H9 (cell line): Measurements from ENCODE around the gene SLC6A8. TPM values are rescaled to one million over a fixed set of nuclear protein-coding genes. Genes with fewer than 3 reads are reported as not detected.

Source experiments
- DNase-seq: peaks from one replicate; pipeline ENCODE4 v3.0.0-alpha.2; 2017
- H2AFZ ChIP-seq: one replicate; pipeline ENCODE4 v1.6.1; 2013; ENCODE audit warnings: mild to moderate bottlenecking, low read length, control low read depth, moderate library complexity
- H2AK5ac ChIP-seq: 2 replicates; pipeline ENCODE4 v1.6.1; 2013; ENCODE audit warnings: low read length, control low read depth, mixed read lengths; ENCODE audit not compliant: insufficient read length
- H2BK120ac ChIP-seq: one replicate; pipeline ENCODE4 v1.6.1; 2013; ENCODE audit warnings: low read depth, mild to moderate bottlenecking, low read length, control low read depth, inconsistent platforms; ENCODE audit not compliant: poor library complexity, severe bottlenecking
- H2BK12ac ChIP-seq: 2 replicates; pipeline ENCODE4 v1.6.1; 2013; ENCODE audit warnings: low read length, control low read depth, mixed read lengths, low read depth; ENCODE audit not compliant: insufficient read length
- H2BK15ac ChIP-seq: 2 replicates; pipeline ENCODE4 v1.6.1; 2013; ENCODE audit warnings: low read depth, low read length, control low read depth
- H2BK20ac ChIP-seq: one replicate; pipeline ENCODE4 v1.6.1; 2013; ENCODE audit warnings: low read depth, mild to moderate bottlenecking, low read length, control low read depth, inconsistent platforms; ENCODE audit not compliant: poor library complexity, severe bottlenecking
- H2BK5ac ChIP-seq: 2 replicates; pipeline ENCODE4 v1.6.1; 2013; ENCODE audit warnings: low read length, control low read depth, mixed read lengths; ENCODE audit not compliant: insufficient read length
- H3K14ac ChIP-seq: 2 replicates; pipeline ENCODE4 v1.6.1; 2013; ENCODE audit warnings: low read length, control low read depth; ENCODE audit not compliant: insufficient read depth
- H3K18ac ChIP-seq: 2 replicates; pipeline ENCODE4 v1.6.1; 2013; ENCODE audit warnings: low read depth, mild to moderate bottlenecking, mixed read lengths, low read length, control low read depth; ENCODE audit not compliant: insufficient read length
- H3K23ac ChIP-seq: 2 replicates; pipeline ENCODE4 v1.6.1; 2013; ENCODE audit warnings: low read length, control low read depth, mixed read lengths, low read depth; ENCODE audit not compliant: insufficient read length
- H3K23me2 ChIP-seq: 2 replicates; pipeline ENCODE4 v1.6.1; 2013; ENCODE audit warnings: low read depth, mild to moderate bottlenecking, mixed read lengths, low read length, control low read depth; ENCODE audit not compliant: insufficient read length, poor library complexity, severe bottlenecking
- H3K27ac ChIP-seq: 2 replicates; pipeline ENCODE4 v1.5.1; 2013; ENCODE audit warnings: low read length, control low read depth, mixed read lengths, low read depth; ENCODE audit not compliant: insufficient read length
- H3K27me3 ChIP-seq: 2 replicates; pipeline ENCODE4 v1.6.1; 2013; ENCODE audit warnings: low read length, control low read depth, inconsistent platforms; ENCODE audit not compliant: insufficient read depth
- H3K4ac ChIP-seq: 2 replicates; pipeline ENCODE4 v1.6.1; 2013; ENCODE audit warnings: low read depth, mild to moderate bottlenecking, control low read depth, inconsistent platforms, low read length, moderate library complexity
- H3K4me1 ChIP-seq: 2 replicates; pipeline ENCODE4 v1.6.1; 2013; ENCODE audit warnings: low read length, control low read depth, inconsistent platforms; ENCODE audit not compliant: insufficient read depth
- H3K4me2 ChIP-seq: 2 replicates; pipeline ENCODE4 v1.6.1; 2013; ENCODE audit warnings: low read length, control low read depth, mixed read lengths; ENCODE audit not compliant: insufficient read length, insufficient read depth
- H3K56ac ChIP-seq: 2 replicates; pipeline ENCODE4 v1.6.1; 2013; ENCODE audit warnings: low read depth, mild to moderate bottlenecking, mixed read lengths, low read length, control low read depth; ENCODE audit not compliant: insufficient read length
- H3K79me1 ChIP-seq: 2 replicates; pipeline ENCODE4 v1.6.1; 2013; ENCODE audit warnings: low read depth, mild to moderate bottlenecking, moderate library complexity, low read length, control low read depth, inconsistent platforms; ENCODE audit not compliant: insufficient read depth, poor library complexity, severe bottlenecking
- H3K79me2 ChIP-seq: 2 replicates; pipeline ENCODE4 v1.6.1; 2013; ENCODE audit warnings: low read length, control low read depth, inconsistent platforms; ENCODE audit not compliant: insufficient read depth
- H3K9ac ChIP-seq: 2 replicates; pipeline ENCODE4 v1.6.1; 2013; ENCODE audit warnings: low read length, control low read depth, mixed read lengths; ENCODE audit not compliant: insufficient read length; ENCODE audit errors: extremely low read depth
- H3K9me3 ChIP-seq: one replicate; pipeline ENCODE4 v1.6.1; 2013; ENCODE audit warnings: low read depth, low read length, inconsistent platforms; ENCODE audit not compliant: control insufficient read depth
- H3T11ph ChIP-seq: one replicate; pipeline ENCODE4 v1.6.1; 2013; ENCODE audit warnings: mild to moderate bottlenecking, low read length, control low read depth, inconsistent platforms
- H4K20me1 ChIP-seq: one replicate; pipeline ENCODE4 v1.6.1; 2013; ENCODE audit not compliant: control insufficient read depth, insufficient read length, insufficient read depth
- H4K5ac ChIP-seq: 2 replicates; pipeline ENCODE4 v1.6.1; 2013; ENCODE audit warnings: low read depth, mild to moderate bottlenecking, mixed read lengths, low read length, control low read depth; ENCODE audit not compliant: insufficient read length
- H4K8ac ChIP-seq: replicated peaks from 2 replicates; pipeline ENCODE4 v1.6.1; 2013; ENCODE audit warnings: low read length, control low read depth, mixed read lengths, low read depth; ENCODE audit not compliant: insufficient read length
- H4K91ac ChIP-seq: 2 replicates; pipeline ENCODE4 v1.6.1; 2013; ENCODE audit warnings: low read depth, mild to moderate bottlenecking, moderate library complexity, mixed read lengths, low read length, control low read depth; ENCODE audit not compliant: insufficient read length
- H3K27ac Mint-ChIP-seq, 3 experiments: 2 replicates in 2 of 3; 3 replicates in 1 of 3; pipeline ENCODE4 v1.8.0; 2020 to 2021; ENCODE audit warnings: mixed read lengths in 3 of 3, mild to moderate bottlenecking in 1 of 3, moderate library complexity in 1 of 3
- H3K27me3 Mint-ChIP-seq: 2 replicates; pipeline ENCODE4 v1.8.0; 2021; ENCODE audit warnings: low read depth, mild to moderate bottlenecking, moderate library complexity, mixed read lengths
- H3K36me3 Mint-ChIP-seq, 3 experiments: 2 replicates in 2 of 3; 3 replicates in 1 of 3; pipeline ENCODE4 v1.8.0; 2020 to 2021; ENCODE audit warnings: low read depth in 3 of 3, mixed read lengths in 3 of 3; ENCODE audit not compliant: insufficient read depth in 1 of 3
- H3K4me1 Mint-ChIP-seq, 2 experiments: 2 replicates each; pipeline ENCODE4 v1.8.0; 2020; ENCODE audit warnings: mixed read lengths in 2 of 2
- H3K4me3 Mint-ChIP-seq, 2 experiments: 2 replicates in 1 of 2; 3 replicates in 1 of 2; pipeline ENCODE4 v1.8.0; 2020 to 2021; ENCODE audit warnings: mild to moderate bottlenecking in 2 of 2, mixed read lengths in 2 of 2, moderate library complexity in 1 of 2
- H3K9me3 Mint-ChIP-seq, 2 experiments: 2 replicates in 1 of 2; 3 replicates in 1 of 2; pipeline ENCODE4 v1.8.0; 2020; ENCODE audit warnings: mild to moderate bottlenecking in 2 of 2, mixed read lengths in 2 of 2, moderate library complexity in 1 of 2
- WGBS: extraction: QIAGEN DNeasy Blood & Tissue Kit; methylation state at CpG from one replicate; pipeline ENCODE4 v1.1.7; 2013; ENCODE audit warnings: missing lambda C conversion rate, low lambda C conversion rate, mixed read lengths; ENCODE audit not compliant: insufficient read length; ENCODE audit errors: extremely low coverage; 5-methylcytosine and 5-hydroxymethylcytosine counted together
- total RNA-seq: library from RNA; stranded (reverse); gene quantifications from 2 replicates; pipeline ENCODE4 v1.2.1, GENCODE V29; 2021
- TF ChIP-seq, protein P1 (sequence below): fragments of 200-600 bp; sonication (generic); conservative IDR thresholded peaks from 3 replicates; pipeline ENCODE4 v1.8.0; 2021; ENCODE audit warnings: antibody characterized with exemption, mild to moderate bottlenecking

Gene SLC6A8
- total RNA-seq, 1 experiment from 2014 or later = 229 TPM

GRCh38 chrX:153638041-153638371 is 49.7 kb upstream of the SLC6A8 start:
- Histone ChIP-seq H2BK12ac (no peak overlapping the region), H3K4me1 (no peaks in the 10 kb centered on the region), H2BK120ac (no peak overlapping the region), H2BK5ac (no peak overlapping the region), H4K8ac (no peak overlapping the region), H3T11ph (no peak overlapping the region), H2BK15ac (no peak overlapping the region), H3K4ac (no peak overlapping the region), H4K5ac (no peak overlapping the region), H3K23me2 (peaks cover 2% of the 10 kb centered on the region), H2AK5ac (no peak overlapping the region), H3K79me1 (no peaks in the 10 kb centered on the region), H4K20me1 (peaks cover 2% of the 10 kb centered on the region), H3K9ac (no peak overlapping the region), H3K27ac (no peak overlapping the region), H3K14ac (no peak overlapping the region), H4K91ac (no peak overlapping the region), H3K27me3 (peaks cover 10% of the 10 kb centered on the region), H3K79me2 (no peaks in the 10 kb centered on the region), H2AFZ (no peak overlapping the region), H3K18ac (no peak overlapping the region), H3K23ac (no peak overlapping the region), H2BK20ac (no peak overlapping the region), H3K56ac (no peak overlapping the region), H3K4me2 (no peak overlapping the region), H3K9me3 (peaks cover 33% of the 10 kb centered on the region)
- Mint-ChIP-seq H3K9me3 (peaks cover 44 to 77% of the 10 kb centered on the region in 2 experiments), H3K4me1 (peaks cover 8 to 11% of the 10 kb centered on the region in 2 experiments; a peak in 3 of 4 replicates), H3K4me3 (no peak overlapping the region), H3K27ac (no peak overlapping the region), H3K27me3 (peaks cover 41% of the 10 kb centered on the region), H3K36me3 (peaks cover 0 to 14% (median 2%) of the 10 kb centered on the region in 3 experiments; a peak in 4 of 7 replicates)
- WGBS = no CpG with 5 or more reads among the region's 6 CpGs
- peak; percentile 20 for DNase-seq
- TF ChIP-seq, protein P1, sequence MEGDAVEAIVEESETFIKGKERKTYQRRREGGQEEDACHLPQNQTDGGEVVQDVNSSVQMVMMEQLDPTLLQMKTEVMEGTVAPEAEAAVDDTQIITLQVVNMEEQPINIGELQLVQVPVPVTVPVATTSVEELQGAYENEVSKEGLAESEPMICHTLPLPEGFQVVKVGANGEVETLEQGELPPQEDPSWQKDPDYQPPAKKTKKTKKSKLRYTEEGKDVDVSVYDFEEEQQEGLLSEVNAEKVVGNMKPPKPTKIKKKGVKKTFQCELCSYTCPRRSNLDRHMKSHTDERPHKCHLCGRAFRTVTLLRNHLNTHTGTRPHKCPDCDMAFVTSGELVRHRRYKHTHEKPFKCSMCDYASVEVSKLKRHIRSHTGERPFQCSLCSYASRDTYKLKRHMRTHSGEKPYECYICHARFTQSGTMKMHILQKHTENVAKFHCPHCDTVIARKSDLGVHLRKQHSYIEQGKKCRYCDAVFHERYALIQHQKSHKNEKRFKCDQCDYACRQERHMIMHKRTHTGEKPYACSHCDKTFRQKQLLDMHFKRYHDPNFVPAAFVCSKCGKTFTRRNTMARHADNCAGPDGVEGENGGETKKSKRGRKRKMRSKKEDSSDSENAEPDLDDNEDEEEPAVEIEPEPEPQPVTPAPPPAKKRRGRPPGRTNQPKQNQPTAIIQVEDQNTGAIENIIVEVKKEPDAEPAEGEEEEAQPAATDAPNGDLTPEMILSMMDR = no peak
